ENCODE measurements around the gene MTA2.
"Not testable (repeated sequence)": the region's sequence is repeated elsewhere in the genome, so short reads cannot be mapped to it uniquely, and the experiment has no call there.

Gene MTA2
- 45.9 to 134 (median 98.9) reads per million in 18 experiments for total RNA-seq

GRCh38 chr11:62601372-62602140 is at the start of gene MTA2:
TSS of gene MTA2 (minus strand) at chr11:62601865. CDS start at chr11:62601450, 415 bp downstream.
- DNase-seq, result peak; percentile 99

GRCh38 chr11:62650283-62650682 is 48.6 kb upstream of the MTA2 start:
- not testable (repeated sequence) for DNase-seq

GRCh38 chr11:62649486-62649885 is 47.8 kb upstream of the MTA2 start:
- DNase-seq, result no peak

- no peak for DNase-seq
Observed at GRCh38 chr11:62648967-62649364, 47.3 kb upstream of the MTA2 start.

GRCh38 chr11:62648185-62648966 is 46.7 kb upstream of the MTA2 start:
- DNase-seq, result no peak

GRCh38 chr11:62647609-62648005 is 45.9 kb upstream of the MTA2 start:
- DNase-seq, result no peak

- DNase-seq, result no peak
Observed at GRCh38 chr11:62646825-62647608, 45.4 kb upstream of the MTA2 start.

- DNase-seq, result peak; percentile 98 to 99
Observed at GRCh38 chr11:62645946-62646824, 44.5 kb upstream of the MTA2 start, which contains the start of gene GANAB. TSS of gene GANAB (minus strand) at chr11:62646613. CDS start at chr11:62646599, 14 bp downstream.

GRCh38 chr11:62645671-62645945 is 43.9 kb upstream of the MTA2 start:
- peak in 1 of 2 donors; percentile 11 for DNase-seq

- DNase-seq, result no peak
Observed at GRCh38 chr11:62644220-62644619, 42.6 kb upstream of the MTA2 start.

- DNase-seq, result no peak
Observed at GRCh38 chr11:62632492-62632891, 30.8 kb upstream of the MTA2 start.

GRCh38 chr11:62627713-62628112 is 26.0 kb upstream of the MTA2 start:
- peak in 1 of 2 donors; percentile 16 for DNase-seq

GRCh38 chr11:62622476-62623089 is 20.9 kb upstream of the MTA2 start:
- DNase-seq, result no peak

GRCh38 chr11:62621567-62622470 is 20.2 kb upstream of the MTA2 start, which contains the start of gene B3GAT3:
TSS of gene B3GAT3 (minus strand) at chr11:62621986. CDS start at chr11:62621947, 39 bp downstream.
- peak; percentile 99 for DNase-seq

- DNase-seq, result peak in 1 of 2 donors; percentile 12
Observed at GRCh38 chr11:62621027-62621566, 19.4 kb upstream of the MTA2 start.

- DNase-seq, result not testable (repeated sequence)
Observed at GRCh38 chr11:62616957-62617356, 15.3 kb upstream of the MTA2 start.

GRCh38 chr11:62615521-62615920 is 13.9 kb upstream of the MTA2 start:
- no peak for DNase-seq

GRCh38 chr11:62614275-62614674 is 12.6 kb upstream of the MTA2 start:
- no peak for DNase-seq

- no peak for DNase-seq
Observed at GRCh38 chr11:62613291-62613778, 11.7 kb upstream of the MTA2 start.

Measured in inflammatory macrophage (primary cell).